RWPE1 (cell line): Measurements from ENCODE around the gene AFF2.

ENCODE experiments used
- CTCF ChIA-PET: fragments of 350-600 bp; sonication (Branson Sonifier 250); formaldehyde crosslinking; extraction: SDS; loops from one replicate; lab custom pipeline; 2021; lab: Yijun Ruan, JAX
- POLR2A ChIA-PET: fragments of 400-600 bp; formaldehyde crosslinking; extraction: SDS; loops from one replicate; lab custom pipeline; 2020; ENCODE audit warnings: antibody characterized with exemption; ENCODE audit not compliant: low non-redundant PET; lab: Yijun Ruan, JAX
- DNase-seq: peaks from one replicate; pipeline ENCODE4 v3.0.0; 2012; ENCODE audit warnings: low spot score
- H3K27ac ChIP-seq: fragments of 450-650 bp; 2 replicates; pipeline ENCODE4 v1.5.1; 2017
- TF ChIP-seq, protein P1 (sequence below): fragments of 450-650 bp; conservative IDR thresholded peaks from 2 replicates; pipeline ENCODE4 v1.5.1; 2017; ENCODE audit warnings: low read depth, mild to moderate bottlenecking

AFF2 gene

DNA sequence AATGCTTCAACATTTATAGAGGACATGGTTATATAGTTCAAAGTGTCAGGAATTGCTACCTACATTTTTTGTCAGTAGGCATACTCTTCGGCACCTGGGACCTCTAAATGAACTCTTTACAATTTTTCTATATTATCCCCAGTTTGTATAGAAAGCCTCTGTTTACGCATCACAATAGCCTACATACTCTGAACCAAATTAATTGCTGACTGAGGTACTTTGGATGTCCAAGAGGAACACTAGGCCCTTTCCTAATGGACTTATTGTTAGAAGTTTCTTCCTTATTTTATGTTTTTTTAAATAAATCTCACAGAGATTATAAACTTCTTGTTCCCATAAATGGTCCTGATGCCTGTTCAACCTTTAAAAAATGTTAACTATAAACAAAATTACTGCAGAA, 8.4 kb upstream of the AFF2 start:
- DNase-seq = no peak
- POLR2A ChIA-PET = no interaction called here
- CTCF ChIA-PET = no interaction called here
- TF ChIP-seq, protein P1, sequence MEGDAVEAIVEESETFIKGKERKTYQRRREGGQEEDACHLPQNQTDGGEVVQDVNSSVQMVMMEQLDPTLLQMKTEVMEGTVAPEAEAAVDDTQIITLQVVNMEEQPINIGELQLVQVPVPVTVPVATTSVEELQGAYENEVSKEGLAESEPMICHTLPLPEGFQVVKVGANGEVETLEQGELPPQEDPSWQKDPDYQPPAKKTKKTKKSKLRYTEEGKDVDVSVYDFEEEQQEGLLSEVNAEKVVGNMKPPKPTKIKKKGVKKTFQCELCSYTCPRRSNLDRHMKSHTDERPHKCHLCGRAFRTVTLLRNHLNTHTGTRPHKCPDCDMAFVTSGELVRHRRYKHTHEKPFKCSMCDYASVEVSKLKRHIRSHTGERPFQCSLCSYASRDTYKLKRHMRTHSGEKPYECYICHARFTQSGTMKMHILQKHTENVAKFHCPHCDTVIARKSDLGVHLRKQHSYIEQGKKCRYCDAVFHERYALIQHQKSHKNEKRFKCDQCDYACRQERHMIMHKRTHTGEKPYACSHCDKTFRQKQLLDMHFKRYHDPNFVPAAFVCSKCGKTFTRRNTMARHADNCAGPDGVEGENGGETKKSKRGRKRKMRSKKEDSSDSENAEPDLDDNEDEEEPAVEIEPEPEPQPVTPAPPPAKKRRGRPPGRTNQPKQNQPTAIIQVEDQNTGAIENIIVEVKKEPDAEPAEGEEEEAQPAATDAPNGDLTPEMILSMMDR = no peak
- H3K27ac ChIP-seq = no peak overlapping the region

DNA sequence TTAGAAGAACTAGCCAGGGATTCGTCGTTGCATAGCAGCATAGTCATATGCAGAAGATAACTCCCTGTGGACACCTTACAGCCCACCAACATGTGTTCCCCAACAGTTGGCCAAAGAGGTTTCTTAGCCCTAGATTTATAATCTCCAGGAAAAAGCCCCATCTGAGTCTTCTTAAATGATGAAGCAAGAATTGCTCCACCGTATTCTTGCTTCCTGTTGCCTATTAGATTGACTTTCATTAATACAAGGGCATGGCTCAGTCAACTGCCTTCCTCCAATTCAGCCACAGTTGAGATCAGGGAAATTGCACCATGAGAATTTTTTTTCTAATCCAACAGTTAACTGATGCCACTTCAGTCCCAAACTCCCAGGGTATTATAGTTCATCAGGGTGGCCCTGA, 5.2 kb upstream of the AFF2 start:
- TF ChIP-seq, protein P1 = no peak
- ChIA-PET POLR2A (no interaction called here), CTCF (no interaction called here)
- H3K27ac ChIP-seq = no peak overlapping the region
- no peak for DNase-seq

GRCh38 chrX:148498067-148498466, 2.4 kb upstream of the AFF2 start:
- POLR2A ChIA-PET = no interaction called here
- TF ChIP-seq, protein P1 = no peak
- no peak for DNase-seq

GRCh38 chrX:148499638-148500422, 587 bp upstream of the AFF2 start:
- no peak for DNase-seq
- H3K27ac ChIP-seq = no peak overlapping the region
- ChIA-PET POLR2A (no interaction called here), CTCF (no interaction called here)
- TF ChIP-seq, protein P1 = no peak

More at GRCh38 chrX:148498067-148498466, 2.4 kb upstream of the AFF2 start:
- CTCF ChIA-PET = no interaction called here
- H3K27ac ChIP-seq = no peak overlapping the region

- CTCF ChIA-PET = interaction anchor here (0.6 kb wide), 1 partner anchor 13 kb away, joined by 3 read pairs; no protein-coding TSS in a partner anchor
Observed at GRCh38 chrX:148501386-148502066, 1.1 kb downstream of the AFF2 start.

GRCh38 chrX:148504506-148504905, 4.1 kb downstream of the AFF2 start:
- TF ChIP-seq, protein P1 = no peak
- no peak for DNase-seq
- ChIA-PET CTCF (no interaction called here), POLR2A (no interaction called here)
- H3K27ac ChIP-seq = no peak overlapping the region

More at GRCh38 chrX:148501386-148502066, 1.1 kb downstream of the AFF2 start:
- H3K27ac ChIP-seq = no peak overlapping the region
- TF ChIP-seq, protein P1 = no peak
- no peak for DNase-seq
- POLR2A ChIA-PET = no interaction called here
